Activated CD4-positive, alpha-beta T cell treated with anti-CD3 and anti-CD28 coated beads for 24 hours (primary cell): ENCODE results near the gene TBX1.

ENCODE experiments used
- DNase-seq, 2 donors: peaks; one replicate each; pipeline ENCODE4 v3.0.0-alpha.2; 2020; ENCODE audit warnings: low read depth in 2 of 2

TBX1 gene

DNA sequence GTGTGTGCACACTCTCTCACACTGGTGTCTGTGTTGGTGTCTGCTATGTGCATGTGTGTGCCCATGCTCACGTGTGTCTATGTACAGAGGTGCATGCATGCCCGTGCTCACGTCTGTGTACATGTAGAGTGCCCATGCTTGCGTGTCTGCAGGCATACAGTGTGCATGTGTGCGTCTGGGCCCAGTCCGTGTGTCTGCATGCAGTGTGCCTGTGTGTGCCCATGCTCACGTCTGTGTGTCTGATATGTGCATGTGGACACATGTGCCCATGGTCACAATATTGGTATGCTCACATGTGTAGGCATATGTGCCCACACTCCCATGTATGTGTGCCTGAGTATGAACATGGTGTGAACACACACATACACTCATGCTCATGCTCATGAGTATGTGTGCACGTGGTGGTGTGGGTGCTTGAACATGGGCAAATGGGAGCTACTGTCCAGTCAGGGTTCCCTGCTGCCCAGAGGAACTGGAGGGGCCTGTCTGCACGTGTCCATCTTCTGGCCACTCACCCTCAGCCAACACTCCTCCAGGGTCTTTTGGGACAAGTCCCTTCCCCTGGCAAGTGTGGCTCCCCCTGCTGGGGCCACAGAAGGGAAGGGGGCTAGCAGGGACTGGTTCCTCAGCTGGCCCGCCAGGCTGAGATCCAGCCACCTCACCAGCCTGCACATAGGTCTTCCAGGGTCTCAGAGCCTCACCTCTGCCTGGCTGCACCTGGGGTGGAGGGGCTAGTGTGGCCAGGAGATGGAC, 7.3 kb upstream of the TBX1 start:
- DNase-seq: no peak

- no peak for DNase-seq
Measured at GRCh38 chr22:19753996-19754700, 6.4 kb upstream of the TBX1 start.

DNA sequence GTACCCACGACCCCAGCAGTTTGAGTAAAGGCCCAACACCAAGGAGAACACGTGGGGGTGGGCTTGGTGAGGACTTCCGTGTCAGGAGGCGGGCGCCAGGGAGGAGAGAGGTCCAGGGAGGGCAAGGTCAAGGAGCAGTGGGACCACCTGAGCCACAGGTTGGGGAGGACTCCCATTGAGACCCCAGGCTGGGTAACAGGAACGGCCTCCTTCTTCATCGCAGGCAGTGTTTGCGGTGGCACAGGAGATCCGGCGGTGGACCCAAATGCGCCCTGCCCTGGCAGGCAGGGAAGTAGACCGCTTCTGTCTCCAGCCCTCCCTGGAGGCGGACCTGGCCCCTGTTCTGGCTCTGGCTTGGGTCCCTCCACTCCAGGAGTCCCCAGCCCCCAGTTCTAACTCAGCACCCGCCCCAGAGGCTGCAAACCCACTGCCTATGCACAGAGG, 5.9 kb upstream of the TBX1 start:
- DNase-seq: no peak

GRCh38 chr22:19755145-19755710, 5.3 kb upstream of the TBX1 start:
- no peak for DNase-seq

DNA sequence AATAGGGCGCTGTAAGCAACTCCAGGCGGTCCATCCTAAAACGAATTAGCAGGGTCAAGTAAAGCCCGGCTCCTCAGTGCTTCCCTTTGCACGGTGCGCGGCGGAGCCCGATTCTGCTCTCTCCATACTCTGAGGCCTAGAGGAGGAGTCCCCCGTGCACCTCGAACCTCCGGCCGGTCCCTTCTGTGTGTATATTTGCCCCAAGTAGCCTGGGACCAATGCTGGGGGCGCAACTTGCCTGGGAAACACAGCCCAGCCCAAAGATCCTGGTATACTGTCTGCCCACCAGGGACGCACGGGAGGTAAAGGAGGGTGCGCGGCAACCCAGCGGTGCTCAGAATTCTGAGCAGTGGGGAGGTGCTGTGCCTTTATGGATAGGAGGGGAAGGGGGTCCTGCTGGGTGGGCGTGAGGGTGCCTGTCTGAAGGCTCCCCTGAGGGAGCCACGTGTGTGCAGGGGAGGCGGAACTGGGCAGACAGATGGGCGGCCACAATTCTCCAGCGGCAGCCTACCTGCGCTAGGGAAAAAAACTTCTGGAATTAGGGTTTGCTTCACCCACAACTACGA, 4.8 kb upstream of the TBX1 start:
- DNase-seq: no peak

DNA sequence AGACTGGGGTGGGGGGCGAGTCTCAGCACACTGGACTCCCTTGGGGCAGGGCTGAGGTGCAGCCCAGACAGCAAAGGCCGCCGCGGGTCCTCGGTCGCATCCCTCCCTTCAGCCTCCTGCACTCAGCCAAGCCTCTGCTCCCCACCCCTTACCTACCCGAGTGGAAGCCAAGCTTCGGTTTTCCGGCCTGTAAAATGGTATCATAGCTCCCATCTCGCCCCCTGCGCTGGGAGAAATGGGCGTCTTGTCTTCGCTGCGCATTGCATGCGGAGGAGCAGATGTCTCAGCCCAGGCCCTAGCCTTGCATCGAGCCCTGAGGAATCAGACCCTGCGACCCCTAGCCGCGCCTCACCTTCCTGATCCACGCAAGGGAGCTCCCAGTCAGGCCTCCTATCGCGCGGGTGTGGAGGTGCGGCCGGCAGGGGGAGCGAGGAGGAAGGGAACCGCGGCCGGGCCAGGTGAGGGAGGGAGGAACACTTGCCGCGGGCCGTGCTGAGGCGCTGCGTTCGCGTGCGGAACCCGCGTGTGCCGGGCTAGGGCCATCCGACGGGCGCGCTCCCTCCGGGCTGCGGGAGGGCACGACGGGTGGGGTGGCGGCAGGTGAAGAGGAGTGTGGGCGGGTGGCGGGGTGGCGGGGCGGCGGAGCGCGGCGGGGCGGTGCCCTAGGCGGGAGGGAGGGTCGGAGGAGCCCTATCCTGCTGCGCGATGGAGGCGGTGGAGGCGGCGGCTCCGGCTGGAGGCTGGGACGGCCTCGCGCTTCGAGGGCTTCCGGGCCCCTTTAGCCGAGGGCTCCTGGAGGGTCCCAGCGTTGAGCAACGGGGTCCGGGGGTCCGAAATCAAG, 4.1 kb upstream of the TBX1 start:
- DNase-seq: peak; percentile 41 to 49

- no peak for DNase-seq
Measured at GRCh38 chr22:19757140-19757984, 3.2 kb upstream of the TBX1 start.

DNA sequence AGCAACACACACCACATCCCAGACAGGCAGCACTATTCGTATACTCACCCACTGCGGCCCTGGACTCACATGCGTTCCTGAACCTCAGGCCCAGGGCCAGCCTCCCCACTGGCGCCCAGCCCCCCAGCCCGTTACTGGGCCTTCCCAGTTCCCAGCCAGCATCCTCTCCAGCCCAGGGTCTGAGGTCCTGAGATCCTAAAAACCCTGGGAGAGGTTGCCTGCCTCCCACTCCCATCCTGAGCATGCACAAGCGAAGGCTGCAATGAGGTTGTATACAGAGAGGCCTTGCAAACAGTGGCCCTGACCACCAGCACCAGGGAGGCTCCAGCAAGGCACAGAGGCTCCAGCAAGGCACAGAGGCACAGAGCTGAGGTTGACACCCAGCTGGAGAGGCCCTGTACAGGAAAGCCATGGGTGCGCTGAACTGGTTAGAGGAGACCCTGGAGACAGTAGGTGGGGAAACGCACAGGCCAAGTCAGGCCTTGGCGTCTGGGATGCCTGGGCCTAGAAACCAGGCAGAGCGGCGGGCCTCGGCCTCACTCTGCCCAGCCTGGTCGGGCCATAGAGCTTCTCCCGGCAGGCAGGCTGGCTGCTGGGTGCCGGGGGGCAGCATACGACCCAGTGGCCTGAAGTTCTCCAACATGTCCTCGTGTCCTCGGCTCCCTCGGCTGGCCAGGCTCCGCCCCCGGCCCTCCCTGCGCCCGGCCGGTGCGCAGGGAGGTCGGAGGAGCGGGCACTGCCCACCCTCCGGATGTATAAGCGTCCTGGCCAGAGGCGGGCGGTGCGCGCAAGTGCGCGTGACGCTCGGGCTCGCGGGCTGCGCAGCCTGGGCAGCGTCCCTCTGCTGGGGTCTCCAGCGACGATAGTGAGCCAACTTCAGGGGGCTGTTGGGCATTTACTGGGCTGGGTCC, 2.3 kb upstream of the TBX1 start:
- no peak for DNase-seq

GRCh38 chr22:19758896-19759426, 1.6 kb upstream of the TBX1 start:
- no peak for DNase-seq

- no peak for DNase-seq
Measured at GRCh38 chr22:19759427-19760057, 1.0 kb upstream of the TBX1 start.

DNA sequence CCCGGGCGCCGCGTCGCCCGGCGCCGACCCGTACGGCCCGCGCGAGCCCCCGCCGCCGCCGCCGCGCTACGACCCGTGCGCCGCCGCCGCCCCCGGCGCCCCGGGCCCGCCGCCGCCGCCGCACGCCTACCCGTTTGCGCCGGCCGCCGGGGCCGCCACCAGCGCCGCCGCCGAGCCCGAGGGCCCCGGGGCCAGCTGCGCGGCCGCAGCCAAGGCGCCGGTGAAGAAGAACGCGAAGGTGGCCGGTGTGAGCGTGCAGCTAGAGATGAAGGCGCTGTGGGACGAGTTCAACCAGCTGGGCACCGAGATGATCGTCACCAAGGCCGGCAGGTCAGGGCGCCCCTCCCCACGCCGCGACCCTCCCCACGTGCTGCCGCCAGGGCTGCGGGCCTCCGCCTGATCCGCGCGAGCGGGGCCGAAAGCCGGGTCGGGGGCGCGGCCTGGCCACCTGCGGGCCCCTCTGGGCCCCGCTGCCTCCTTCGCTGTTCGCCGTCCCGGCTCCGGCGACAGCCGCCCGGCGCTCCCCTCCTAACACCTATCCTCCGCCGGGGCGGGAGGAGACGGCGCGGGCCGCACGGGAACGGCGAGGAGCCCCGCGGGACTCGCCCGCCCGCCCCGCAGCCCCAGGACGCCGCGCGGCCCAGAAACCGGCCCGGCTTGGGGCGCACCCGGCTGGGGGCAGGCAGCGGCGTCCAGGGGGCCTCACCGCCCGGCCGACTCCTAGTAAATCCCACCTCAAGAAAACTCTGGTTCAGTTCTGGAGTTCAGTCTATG, 560 bp downstream of the TBX1 start:
- DNase-seq: no peak

GRCh38 chr22:19761725-19762567, 1.4 kb downstream of the TBX1 start:
- DNase-seq: no peak

DNA sequence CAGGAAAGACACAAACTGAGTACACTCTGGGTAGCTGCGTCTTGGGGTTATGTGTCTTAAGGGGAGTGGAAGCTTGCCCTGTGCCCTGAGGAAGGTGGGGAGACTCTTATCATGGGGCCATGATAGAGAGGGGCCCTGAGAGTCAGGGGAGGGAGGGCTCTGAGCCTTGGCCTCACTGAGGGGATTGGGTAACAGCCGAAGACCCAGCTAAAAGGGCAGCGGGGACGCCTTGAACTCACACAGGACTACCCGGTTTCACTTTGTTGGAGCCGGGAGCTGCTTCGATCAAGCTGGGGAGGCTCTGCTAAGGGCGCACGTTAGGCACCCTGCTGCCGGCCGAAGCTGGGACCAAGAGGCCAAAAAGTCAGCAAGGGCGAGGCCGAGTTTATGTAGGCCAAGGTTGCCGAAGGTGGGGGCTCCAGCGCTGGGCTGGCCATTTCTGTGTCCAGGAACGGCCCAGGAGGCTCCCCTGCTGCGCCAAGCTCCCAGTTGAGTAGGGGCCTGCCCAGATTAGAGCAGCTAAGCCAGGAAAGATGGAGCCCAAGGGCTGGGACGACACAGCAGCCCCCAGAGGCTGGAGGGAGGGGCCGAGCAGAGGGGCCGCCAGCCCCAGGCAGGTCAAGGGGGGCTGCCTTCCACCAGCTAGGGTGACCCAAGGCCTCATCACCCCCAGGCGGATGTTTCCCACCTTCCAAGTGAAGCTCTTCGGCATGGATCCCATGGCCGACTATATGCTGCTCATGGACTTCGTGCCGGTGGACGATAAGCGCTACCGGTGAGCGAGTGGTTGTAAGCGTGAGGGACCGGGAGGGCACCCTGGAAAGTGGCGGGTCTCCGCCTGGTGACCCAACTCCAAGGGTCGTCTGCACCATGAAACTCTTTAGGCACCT, 2.2 kb downstream of the TBX1 start:
- no peak for DNase-seq

DNA sequence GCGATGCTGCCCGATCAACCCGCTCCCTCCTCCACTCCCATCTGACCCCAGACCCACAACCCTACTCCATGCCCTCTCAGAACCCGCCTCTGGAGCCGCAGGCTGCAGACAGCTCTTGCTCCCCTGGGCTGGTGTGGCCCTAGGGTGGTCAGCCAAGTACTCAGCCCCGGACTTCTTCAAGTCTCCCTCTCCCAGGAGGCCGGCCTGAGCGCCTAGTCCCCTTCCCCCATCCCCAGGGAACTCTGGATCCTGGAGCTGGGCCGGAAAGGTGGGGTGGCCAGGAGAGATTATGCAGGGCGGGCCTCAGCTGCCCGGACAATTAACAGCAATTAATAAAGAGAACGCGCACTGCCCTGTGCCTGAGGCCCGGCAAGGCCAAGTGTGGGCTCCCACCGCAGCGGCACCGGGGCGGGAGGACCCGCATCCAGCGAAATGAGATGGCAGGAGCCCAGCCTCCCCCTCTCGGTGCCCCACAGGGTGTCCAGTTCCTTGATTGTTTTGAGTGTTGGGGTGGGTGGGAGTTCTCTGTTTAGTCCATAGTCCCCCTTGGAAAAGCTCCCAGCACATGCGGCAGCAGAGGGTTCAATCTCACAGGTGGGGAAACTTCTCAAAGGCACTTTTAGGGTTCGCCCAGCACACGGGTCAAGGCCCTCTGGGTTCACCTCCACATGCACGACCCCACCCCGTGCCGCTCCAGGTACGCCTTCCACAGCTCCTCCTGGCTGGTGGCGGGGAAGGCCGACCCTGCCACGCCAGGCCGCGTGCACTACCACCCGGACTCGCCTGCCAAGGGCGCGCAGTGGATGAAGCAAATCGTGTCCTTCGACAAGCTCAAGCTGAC, 3.1 kb downstream of the TBX1 start:
- DNase-seq: no peak

- no peak for DNase-seq
Measured at GRCh38 chr22:19764299-19764593, 3.7 kb downstream of the TBX1 start.
